Islet precursor cell (in vitro differentiated cells): ENCODE data around the gene PRKCE.

Source experiments
- DNase-seq: peaks from one replicate; pipeline ENCODE4 v3.0.0-alpha.2; 2018

The PRKCE gene

DNA sequence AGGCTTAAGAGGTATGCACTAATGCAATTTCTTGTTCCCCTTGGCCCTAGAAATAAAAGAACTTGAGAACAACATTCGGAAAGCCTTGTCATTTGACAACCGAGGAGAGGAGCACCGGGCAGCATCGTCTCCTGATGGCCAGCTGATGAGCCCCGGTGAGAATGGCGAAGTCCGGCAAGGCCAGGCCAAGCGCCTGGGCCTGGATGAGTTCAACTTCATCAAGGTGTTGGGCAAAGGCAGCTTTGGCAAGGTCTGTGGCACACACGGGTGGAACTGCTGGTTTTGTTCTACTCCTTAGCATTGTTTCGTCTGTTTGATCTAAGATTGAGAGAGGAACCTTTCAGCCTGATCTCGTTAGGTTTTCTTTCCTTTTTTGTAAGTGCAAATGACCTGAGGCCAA lies 355.9 kb downstream of the PRKCE start:
- peak; percentile 27 for DNase-seq

DNA sequence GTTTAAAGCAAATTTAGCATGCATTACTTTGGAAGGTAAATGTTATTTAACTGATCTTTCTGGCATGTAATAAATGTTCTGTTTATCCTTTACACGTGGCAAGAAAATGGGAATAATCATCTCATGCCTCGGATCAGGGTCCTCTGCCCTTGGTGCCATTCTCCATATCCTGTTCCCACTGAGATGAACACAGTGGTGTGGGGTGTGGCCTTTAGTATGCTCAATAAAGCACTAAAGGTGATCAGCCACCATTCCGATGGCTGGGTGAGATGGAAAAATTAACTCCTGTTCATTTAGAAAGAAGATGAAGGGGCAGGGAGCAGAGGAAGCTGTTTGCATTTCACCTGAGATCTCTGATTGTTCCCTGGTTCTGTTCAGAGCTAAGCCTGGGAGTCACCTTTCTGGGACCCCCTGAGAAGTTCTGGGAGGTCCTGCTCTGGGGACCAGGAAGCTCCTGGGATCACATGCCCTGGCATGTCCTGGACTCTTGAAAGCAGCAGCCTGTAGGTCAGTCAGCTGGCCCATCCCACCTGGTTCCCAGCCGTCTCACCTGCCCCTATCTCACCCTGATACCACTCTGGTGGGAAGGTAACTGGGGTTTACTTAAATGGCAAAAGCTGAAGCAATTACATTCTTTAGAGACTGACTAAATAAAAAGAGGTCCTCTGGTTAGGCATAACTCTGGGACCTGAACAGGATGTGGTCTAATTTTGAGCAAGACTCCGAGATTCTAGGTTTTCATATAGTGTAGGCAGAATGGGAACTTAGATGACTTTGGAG lies 356.8 kb downstream of the PRKCE start:
- DNase-seq = peak; percentile 64

GRCh38 chr2:46009315-46009714 lies 357.8 kb downstream of the PRKCE start:
- DNase-seq = no peak

DNA sequence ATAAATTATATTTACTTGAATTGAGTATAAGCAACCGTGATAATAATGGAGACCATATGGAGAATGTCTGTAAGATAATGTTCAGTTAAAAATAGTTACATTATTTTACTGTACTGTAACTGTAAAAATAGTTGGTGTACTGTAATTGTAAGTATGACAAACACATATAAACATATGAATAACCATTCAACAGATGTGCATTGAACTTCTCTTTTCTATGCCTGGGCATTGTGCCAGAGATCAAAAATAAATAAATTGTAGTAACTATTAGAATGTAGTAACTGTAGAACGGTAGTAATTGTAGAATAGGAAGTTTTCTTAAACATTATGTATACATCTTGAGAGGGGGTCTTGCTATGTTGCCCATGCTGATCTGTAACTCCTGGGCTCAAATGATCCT lies 358.3 kb downstream of the PRKCE start:
- no peak for DNase-seq

DNA sequence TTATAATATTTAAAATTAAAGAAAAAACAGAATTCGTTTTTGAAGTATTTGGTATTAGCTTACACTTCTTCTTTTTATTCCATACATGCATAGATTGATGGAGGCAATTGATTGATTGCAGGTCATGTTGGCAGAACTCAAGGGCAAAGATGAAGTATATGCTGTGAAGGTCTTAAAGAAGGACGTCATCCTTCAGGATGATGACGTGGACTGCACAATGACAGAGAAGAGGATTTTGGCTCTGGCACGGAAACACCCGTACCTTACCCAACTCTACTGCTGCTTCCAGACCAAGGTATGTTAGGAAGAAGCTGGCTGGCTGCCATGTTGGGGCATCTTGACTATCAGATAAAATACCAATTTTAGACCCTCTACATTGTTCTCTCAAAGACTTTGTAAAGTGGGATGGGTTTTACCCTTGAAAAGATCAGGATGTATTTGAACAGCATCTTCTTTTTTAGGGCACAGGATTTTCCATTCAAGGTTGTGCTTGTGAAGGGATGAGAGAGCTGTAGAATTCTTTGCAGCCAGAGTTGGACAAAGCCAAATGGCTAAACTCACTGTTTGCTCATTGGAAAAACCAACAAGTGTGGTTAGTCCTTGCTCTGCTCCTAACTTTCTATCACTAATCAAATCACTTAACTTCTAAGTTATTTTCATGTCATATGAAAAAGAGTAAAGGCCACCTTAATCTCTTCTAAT lies 358.9 kb downstream of the PRKCE start:
- peak; percentile 36 for DNase-seq

- DNase-seq = no peak
These were observed 359.5 kb downstream of the PRKCE start for GRCh38 chr2:46010925-46011490.

GRCh38 chr2:46012618-46013240 lies 361.3 kb downstream of the PRKCE start:
- DNase-seq = peak; percentile 22

- DNase-seq = peak; percentile 20
These were observed 362.3 kb downstream of the PRKCE start for GRCh38 chr2:46013726-46014125.

- DNase-seq = peak; percentile 77
These were observed 363.6 kb downstream of the PRKCE start for GRCh38 chr2:46014911-46015654.

GRCh38 chr2:46015671-46016070 lies 364.2 kb downstream of the PRKCE start:
- peak; percentile 74 for DNase-seq

- peak; percentile 46 for DNase-seq
These were observed 364.6 kb downstream of the PRKCE start for GRCh38 chr2:46016091-46016490.

DNA sequence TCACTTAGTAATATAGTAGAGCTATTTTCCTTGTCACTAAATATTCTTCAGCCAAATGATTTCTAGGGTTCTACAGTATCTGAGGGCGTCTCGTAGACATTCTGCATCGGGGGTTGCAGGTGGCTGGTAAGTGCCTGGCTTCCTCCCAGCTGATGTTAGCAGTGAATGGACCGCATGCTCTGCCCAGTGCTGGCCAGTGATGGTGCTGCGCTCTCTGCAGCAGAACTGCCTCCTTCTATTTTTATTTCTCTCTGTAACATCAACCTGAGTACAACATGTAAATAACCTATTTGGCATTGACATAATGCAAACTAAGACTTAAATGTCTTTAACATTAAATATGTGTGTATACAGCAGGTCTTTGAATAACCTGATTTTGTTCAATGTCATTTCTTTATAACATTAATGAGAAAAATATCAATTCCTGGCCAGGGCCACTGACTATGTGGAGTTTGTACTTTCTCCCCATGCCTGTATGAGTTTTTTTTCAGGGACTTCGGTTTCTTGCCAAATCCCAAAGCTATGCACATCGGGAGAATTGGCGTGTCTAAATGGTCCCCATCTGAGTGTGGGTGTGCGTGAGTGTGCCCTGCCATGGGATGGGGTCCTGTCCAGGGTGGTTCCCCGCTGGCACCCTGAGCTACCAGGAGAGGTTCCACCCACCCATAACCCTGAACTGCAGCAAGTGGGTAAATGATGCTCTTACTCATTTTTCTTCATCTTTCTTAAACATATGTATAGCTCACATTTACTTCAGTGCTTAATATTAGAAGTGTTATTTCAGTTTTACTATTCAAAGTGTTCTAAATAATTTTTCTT lies 367.5 kb downstream of the PRKCE start:
- peak; percentile 41 for DNase-seq

GRCh38 chr2:46020416-46020815 lies 368.9 kb downstream of the PRKCE start:
- no peak for DNase-seq

DNA sequence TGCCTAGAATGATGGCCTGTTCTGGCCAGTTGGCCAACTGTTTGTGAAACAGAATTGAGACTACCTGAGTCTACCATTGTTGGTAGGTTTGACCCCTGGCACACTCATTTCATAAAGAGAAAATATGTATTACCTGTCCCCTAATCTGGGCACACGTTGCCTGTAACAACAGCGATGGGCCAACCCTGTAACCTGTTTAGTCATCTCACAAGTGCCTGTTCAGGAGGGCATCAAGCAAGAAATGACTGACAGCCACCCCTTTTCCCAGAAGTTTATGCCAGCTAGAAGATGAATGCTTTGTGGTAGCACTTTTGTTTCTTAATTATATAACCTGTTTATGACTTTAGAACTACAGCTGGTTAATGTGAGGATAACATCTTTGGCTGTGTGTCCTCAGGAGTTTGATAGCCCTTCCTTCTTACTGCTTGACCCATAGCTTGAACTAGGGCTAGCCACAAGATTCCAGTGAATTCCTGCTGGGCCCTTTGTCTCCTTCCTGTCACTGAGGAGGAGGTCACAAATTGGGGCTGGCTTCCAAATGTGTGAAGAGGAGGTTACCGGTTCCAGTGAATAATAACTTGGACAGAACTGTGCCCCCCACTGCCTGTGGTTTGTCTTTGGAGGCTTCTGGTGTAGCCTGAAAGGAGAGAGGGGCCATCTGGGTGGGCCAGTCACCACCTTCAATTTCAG lies 371.8 kb downstream of the PRKCE start:
- peak; percentile 12 for DNase-seq

- DNase-seq = peak; percentile 13
These were observed 372.8 kb downstream of the PRKCE start for GRCh38 chr2:46024146-46024779.

GRCh38 chr2:46025081-46025480 lies 373.6 kb downstream of the PRKCE start:
- peak; percentile 14 for DNase-seq

GRCh38 chr2:46025676-46026075 lies 374.2 kb downstream of the PRKCE start:
- peak; percentile 22 for DNase-seq

GRCh38 chr2:46026431-46026830 lies 375.0 kb downstream of the PRKCE start:
- no peak for DNase-seq

- no peak for DNase-seq
These were observed 377.9 kb downstream of the PRKCE start for GRCh38 chr2:46029332-46029811.

GRCh38 chr2:46030330-46030729 lies 378.9 kb downstream of the PRKCE start:
- no peak for DNase-seq
